D721Med (cell line): ENCODE measurements around the gene ADARB2.

Source experiments
- DNase-seq: peaks from one replicate; pipeline ENCODE4 v3.0.0; 2011; ENCODE audit warnings: low spot score; ENCODE audit not compliant: insufficient read length
- FAIRE-seq: peaks from 2 replicates; lab custom pipeline; 2011; peaks lifted over from hg19 to GRCh38; lab: Jason Lieb, UNC
- CTCF ChIP-seq: IDR thresholded peaks from 2 replicates; pipeline ENCODE4 v1.5.1; 2012; ENCODE audit warnings: mild to moderate bottlenecking, control low read depth; ENCODE audit not compliant: insufficient read depth; ENCODE audit errors: missing control alignments

Gene ADARB2

GRCh38 chr10:1635340-1635739 lies 102.0 kb downstream of the ADARB2 start:
- FAIRE-seq (no peak), DNase-seq (no peak)
- TF ChIP-seq CTCF: no peak

- FAIRE-seq (no peak), DNase-seq (no peak)
- TF ChIP-seq CTCF: no peak
These were observed 103.1 kb downstream of the ADARB2 start for GRCh38 chr10:1634239-1634638.

DNA sequence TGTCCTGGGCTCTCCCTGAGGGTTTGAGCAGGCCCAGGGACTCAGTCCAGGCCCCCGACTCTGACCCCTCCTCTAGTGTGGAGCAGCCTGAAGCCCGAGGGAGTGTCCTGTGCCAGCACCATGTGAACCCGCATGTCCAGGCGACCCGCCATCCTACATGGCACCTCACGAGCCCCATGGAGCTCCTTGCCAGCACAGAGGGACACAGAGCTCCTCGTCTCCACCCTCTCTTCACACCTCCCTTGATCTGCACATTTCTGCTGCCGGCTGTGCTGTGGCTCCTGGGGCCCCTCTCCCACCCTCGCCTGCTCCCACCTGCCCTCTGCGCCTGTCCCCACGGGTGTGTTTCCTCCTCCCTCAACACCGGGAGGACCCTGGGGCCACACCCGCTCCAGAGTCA lies 103.5 kb downstream of the ADARB2 start:
- no peak for TF ChIP-seq CTCF
- DNase-seq (no peak), FAIRE-seq (no peak)

- no peak for TF ChIP-seq CTCF
- DNase-seq (no peak), FAIRE-seq (no peak)
These were observed 104.7 kb downstream of the ADARB2 start for GRCh38 chr10:1632596-1632995.

- DNase-seq (no peak), FAIRE-seq (no peak)
- no peak for TF ChIP-seq CTCF
These were observed 105.2 kb downstream of the ADARB2 start for GRCh38 chr10:1632141-1632540.

- no peak for TF ChIP-seq CTCF
- DNase-seq (no peak), FAIRE-seq (no peak)
These were observed 106.0 kb downstream of the ADARB2 start for GRCh38 chr10:1631282-1631681.

DNA sequence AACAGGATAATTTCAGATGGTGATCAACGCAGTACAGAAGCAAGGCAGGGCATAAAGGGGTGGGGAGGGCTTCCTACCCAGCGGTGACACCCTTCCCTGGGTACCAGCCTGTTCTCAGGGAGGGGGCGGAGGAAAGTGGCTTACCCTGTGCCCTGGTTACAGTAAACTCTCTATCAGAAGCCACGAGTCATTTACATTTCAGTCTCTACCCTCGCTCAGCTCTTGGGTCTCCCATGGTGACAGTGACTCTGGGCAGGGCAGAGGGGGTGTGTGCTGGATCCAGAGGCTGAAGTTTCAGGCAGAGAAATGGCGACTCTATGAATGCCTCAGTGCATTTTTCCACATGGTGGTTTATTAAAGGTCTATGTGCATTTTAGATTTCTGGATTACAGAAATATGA lies 107.0 kb downstream of the ADARB2 start:
- DNase-seq (no peak), FAIRE-seq (no peak)
- TF ChIP-seq CTCF: no peak
